HepG2 (cell line): ENCODE results near the gene IFNLR1. TPM values are rescaled to one million over a fixed set of nuclear protein-coding genes. Genes with fewer than 3 reads are reported as not detected.

Experiments
- ATF7 ChIP-seq, 2 experiments: fragments of 450-650 bp in 1 of 2; sonication (generic) in 1 of 2; formaldehyde crosslinking in 1 of 2; IDR thresholded peaks; 2 replicates each; pipeline versions ENCODE4 v1.4.0 to v1.6.1; 2016 to 2020; ENCODE audit warnings: antibody characterized with exemption in 1 of 2, mild to moderate bottlenecking in 1 of 2, missing genetic modification reagents in 1 of 2
- CBX1 ChIP-seq: IDR thresholded peaks from one replicate; pipeline ENCODE4 v1.6.1; 2016; ENCODE audit warnings: antibody characterized with exemption, low read depth
- CCAR2 ChIP-seq: fragments of 200-400 bp; formaldehyde crosslinking; optimal IDR thresholded peaks from 2 replicates; pipeline ENCODE3; 2018; ENCODE audit warnings: low read depth, mild to moderate bottlenecking, low read length, moderate library complexity
- EEA1 ChIP-seq: sonication (generic); formaldehyde crosslinking; IDR thresholded peaks from 2 replicates; pipeline ENCODE4 v1.5.1; 2020; ENCODE audit warnings: mild to moderate bottlenecking, missing genetic modification reagents, borderline replicate concordance
- ESRRA ChIP-seq: sonication (generic); formaldehyde crosslinking; IDR thresholded peaks from 2 replicates; pipeline ENCODE4 v1.5.1; 2020; ENCODE audit warnings: mild to moderate bottlenecking, low read depth, missing genetic modification reagents
- HDAC1 ChIP-seq: sonication (generic); formaldehyde crosslinking; IDR thresholded peaks from 2 replicates; pipeline ENCODE4 v1.5.1; 2020; ENCODE audit warnings: mild to moderate bottlenecking, missing genetic modification reagents
- JDP2 ChIP-seq: sonication (generic); formaldehyde crosslinking; IDR thresholded peaks from 2 replicates; pipeline ENCODE4 v1.8.1; 2022; ENCODE audit warnings: missing genetic modification reagents, borderline replicate concordance
- KDM5B ChIP-seq: sonication (generic); formaldehyde crosslinking; IDR thresholded peaks from 2 replicates; pipeline ENCODE4 v1.4.0; 2020; ENCODE audit warnings: missing genetic modification reagents, mild to moderate bottlenecking, borderline replicate concordance
- MAZ ChIP-seq, 2 experiments: sonication (generic) in 1 of 2; formaldehyde crosslinking in 1 of 2; IDR thresholded peaks; 2 replicates each; pipeline versions ENCODE4 v1.5.0 to v1.6.1; 2012 to 2020; ENCODE audit warnings: low read depth in 2 of 2, mild to moderate bottlenecking in 2 of 2, borderline replicate concordance in 1 of 2, improper control_type of control experiment in 1 of 2, low read length in 1 of 2, missing genetic modification reagents in 1 of 2, moderate library complexity in 1 of 2
- NR2C2 ChIP-seq: sonication (generic); formaldehyde crosslinking; IDR thresholded peaks from 2 replicates; pipeline ENCODE4 v1.4.0; 2020; ENCODE audit warnings: missing genetic modification reagents, mild to moderate bottlenecking, moderate library complexity, borderline replicate concordance
- NR2F6 ChIP-seq, 2 experiments: IDR thresholded peaks; 2 replicates each; pipeline ENCODE4 v1.6.1; 2016; ENCODE audit warnings: antibody characterized with exemption in 1 of 2, mild to moderate bottlenecking in 1 of 2
- PTBP1 ChIP-seq: fragments of 200-400 bp; formaldehyde crosslinking; IDR thresholded peaks from 2 replicates; pipeline ENCODE4 v1.6.1; 2018; ENCODE audit warnings: low read length, low read depth; ENCODE audit not compliant: poor library complexity, severe bottlenecking
- RAD21 ChIP-seq: fragments of 450-650 bp; formaldehyde crosslinking; IDR thresholded peaks from 2 replicates; pipeline ENCODE4 v1.5.0; 2020; ENCODE audit warnings: mild to moderate bottlenecking
- TCF7 ChIP-seq: sonication (generic); IDR thresholded peaks from 2 replicates; pipeline ENCODE4 v1.6.1; 2016; ENCODE audit warnings: antibody characterized with exemption, low read depth
- ZNF569 ChIP-seq: sonication (generic); formaldehyde crosslinking; IDR thresholded peaks from 2 replicates; pipeline ENCODE4 v1.5.0; 2020; ENCODE audit warnings: mild to moderate bottlenecking, missing genetic modification reagents, moderate library complexity, borderline replicate concordance
- ZNF572 ChIP-seq: sonication (generic); formaldehyde crosslinking; IDR thresholded peaks from 2 replicates; pipeline ENCODE4 v1.5.1; 2020; ENCODE audit warnings: mild to moderate bottlenecking, missing genetic modification reagents
- ZSCAN30 ChIP-seq: sonication (generic); formaldehyde crosslinking; IDR thresholded peaks from 2 replicates; pipeline ENCODE4 v1.5.0; 2020; ENCODE audit warnings: mild to moderate bottlenecking, missing genetic modification reagents
- polyA plus RNA-seq, 8 experiments: library from polyadenylated mRNA; depleted of rRNA in 3 of 8; stranded (reverse) in 7 of 8; unstranded in 1 of 8; fragments of >200 nt; fragmentation: Illumina TruSeq in 4 of 8; extraction: Trizol in 4 of 8; gene quantifications; 2 replicates each; pipeline versions ENCODE4 v1.2.1 to v1.2.3, GENCODE V29; 2011 to 2016; ENCODE audit warnings: low read depth in 4 of 8, missing spikeins in 1 of 8, mixed read lengths in 1 of 8; ENCODE audit not compliant: insufficient read depth in 1 of 8
- total RNA-seq, 5 experiments: library from RNA; depleted of rRNA; stranded (reverse); fragments of >200 nt; fragmentation: Illumina TruSeq; extraction: Trizol; gene quantifications; 2 replicates each; pipeline ENCODE4 v1.2.3, GENCODE V29; 2016; ENCODE audit warnings: low read depth in 1 of 5
- TF ChIP-seq, protein P1 (sequence below): IDR thresholded peaks from 2 replicates; pipeline ENCODE4 v1.6.1; 2016; ENCODE audit warnings: low read depth, borderline replicate concordance
- TF ChIP-seq, protein P2 (sequence below): sonication (generic); formaldehyde crosslinking; IDR thresholded peaks from 2 replicates; pipeline ENCODE4 v1.4.0; 2020; ENCODE audit warnings: missing genetic modification reagents, borderline replicate concordance
- TF ChIP-seq, protein P3 (sequence below): sonication (generic); formaldehyde crosslinking; conservative IDR thresholded peaks from 2 replicates; pipeline ENCODE4 v1.4.0; 2020; ENCODE audit warnings: mild to moderate bottlenecking, missing genetic modification reagents, moderate library complexity

The IFNLR1 gene
- total and polyA plus RNA-seq, 2 of the 13 experiments (the other 11 are each of a cell fraction or from before 2014, with no cell fraction given), result 3.8 to 8.5 TPM

DNA sequence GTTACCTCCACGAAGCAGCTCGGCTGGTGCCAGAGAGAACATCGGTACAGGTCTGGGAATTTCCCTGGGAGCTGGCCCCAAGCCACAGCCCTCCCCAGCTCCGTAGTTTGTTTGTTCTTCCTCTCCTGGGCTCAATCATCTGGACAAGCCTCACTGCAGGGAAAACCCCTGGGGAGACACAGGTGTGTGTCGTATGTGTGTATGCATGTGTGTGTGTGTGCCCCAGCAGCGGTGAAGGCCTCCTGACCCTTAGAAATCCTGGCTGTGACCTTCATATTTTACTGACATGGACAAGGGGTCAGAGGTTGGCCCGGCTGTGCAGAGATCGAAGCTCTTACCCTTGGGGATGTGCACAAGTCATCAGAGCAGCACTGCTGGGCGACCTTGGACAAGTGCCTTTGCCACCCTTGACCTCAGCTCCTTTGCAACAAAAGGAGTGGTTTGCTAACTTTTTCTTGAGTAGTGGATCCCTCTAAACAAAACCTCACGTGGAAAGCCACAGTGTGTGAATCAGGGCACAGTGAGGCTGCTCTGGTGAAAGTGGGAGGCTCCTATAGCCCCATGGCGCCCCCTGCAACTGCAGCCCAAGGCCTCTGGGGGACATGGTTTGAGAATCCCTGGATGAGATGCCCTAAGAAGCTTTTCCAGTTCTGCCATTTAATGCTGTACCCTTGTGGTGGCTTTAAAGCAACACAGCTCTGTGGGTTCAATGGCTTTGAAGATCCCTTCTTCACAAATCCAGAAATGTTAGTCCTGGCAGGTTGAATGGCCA is 31.9 kb downstream of the IFNLR1 start (continued):
- TF ChIP-seq MAZ (IDR thresholded peaks at IDR 0.05; ENCODE audit: borderline replicate concordance, low read depth, low read length) (no peak), MAZ (CRISPR knock-in tag; IDR thresholded peaks at IDR 0.05; ENCODE audit: low read depth) (no peak), EEA1 (no peak), CBX1 (no peak), JDP2 (no peak), ATF7 (IDR thresholded peaks at IDR 0.05) (no peak), ATF7 (CRISPR knock-in tag; IDR thresholded peaks at IDR 0.05) (no peak), NR2F6 (IDR thresholded peaks at IDR 0.05) (peak; percentile 86), NR2F6 (CRISPR knock-in tag; IDR thresholded peaks at IDR 0.05) (peak; percentile 66), KDM5B (0 out of 2 replicates have a peak, but pooled peaks have one; percentile 24), HDAC1 (peak; percentile 21; the same call in 1 of the 2 replicates), ZSCAN30 (no peak), ZNF569 (CRISPR knock-in tag) (no peak), ZNF572 (no peak), TCF7 (0 out of 2 replicates have a peak, but pooled peaks have one; percentile 39), ESRRA (peak; percentile 99), NR2C2 (CRISPR knock-in tag) (peak; percentile 80), RAD21 (CRISPR knock-in tag) (no peak), PTBP1 (no peak), CCAR2 (no peak)
- TF ChIP-seq, protein P1, sequence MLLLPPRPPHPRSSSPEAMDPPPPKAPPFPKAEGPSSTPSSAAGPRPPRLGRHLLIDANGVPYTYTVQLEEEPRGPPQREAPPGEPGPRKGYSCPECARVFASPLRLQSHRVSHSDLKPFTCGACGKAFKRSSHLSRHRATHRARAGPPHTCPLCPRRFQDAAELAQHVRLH (CRISPR knock-in tag), result no peak
- TF ChIP-seq, protein P2, sequence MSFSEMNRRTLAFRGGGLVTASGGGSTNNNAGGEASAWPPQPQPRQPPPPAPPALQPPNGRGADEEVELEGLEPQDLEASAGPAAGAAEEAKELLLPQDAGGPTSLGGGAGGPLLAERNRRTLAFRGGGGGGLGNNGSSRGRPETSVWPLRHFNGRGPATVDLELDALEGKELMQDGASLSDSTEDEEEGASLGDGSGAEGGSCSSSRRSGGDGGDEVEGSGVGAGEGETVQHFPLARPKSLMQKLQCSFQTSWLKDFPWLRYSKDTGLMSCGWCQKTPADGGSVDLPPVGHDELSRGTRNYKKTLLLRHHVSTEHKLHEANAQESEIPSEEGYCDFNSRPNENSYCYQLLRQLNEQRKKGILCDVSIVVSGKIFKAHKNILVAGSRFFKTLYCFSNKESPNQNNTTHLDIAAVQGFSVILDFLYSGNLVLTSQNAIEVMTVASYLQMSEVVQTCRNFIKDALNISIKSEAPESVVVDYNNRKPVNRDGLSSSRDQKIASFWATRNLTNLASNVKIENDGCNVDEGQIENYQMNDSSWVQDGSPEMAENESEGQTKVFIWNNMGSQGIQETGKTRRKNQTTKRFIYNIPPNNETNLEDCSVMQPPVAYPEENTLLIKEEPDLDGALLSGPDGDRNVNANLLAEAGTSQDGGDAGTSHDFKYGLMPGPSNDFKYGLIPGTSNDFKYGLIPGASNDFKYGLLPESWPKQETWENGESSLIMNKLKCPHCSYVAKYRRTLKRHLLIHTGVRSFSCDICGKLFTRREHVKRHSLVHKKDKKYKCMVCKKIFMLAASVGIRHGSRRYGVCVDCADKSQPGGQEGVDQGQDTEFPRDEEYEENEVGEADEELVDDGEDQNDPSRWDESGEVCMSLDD (CRISPR knock-in tag), result no peak
- TF ChIP-seq, protein P3, sequence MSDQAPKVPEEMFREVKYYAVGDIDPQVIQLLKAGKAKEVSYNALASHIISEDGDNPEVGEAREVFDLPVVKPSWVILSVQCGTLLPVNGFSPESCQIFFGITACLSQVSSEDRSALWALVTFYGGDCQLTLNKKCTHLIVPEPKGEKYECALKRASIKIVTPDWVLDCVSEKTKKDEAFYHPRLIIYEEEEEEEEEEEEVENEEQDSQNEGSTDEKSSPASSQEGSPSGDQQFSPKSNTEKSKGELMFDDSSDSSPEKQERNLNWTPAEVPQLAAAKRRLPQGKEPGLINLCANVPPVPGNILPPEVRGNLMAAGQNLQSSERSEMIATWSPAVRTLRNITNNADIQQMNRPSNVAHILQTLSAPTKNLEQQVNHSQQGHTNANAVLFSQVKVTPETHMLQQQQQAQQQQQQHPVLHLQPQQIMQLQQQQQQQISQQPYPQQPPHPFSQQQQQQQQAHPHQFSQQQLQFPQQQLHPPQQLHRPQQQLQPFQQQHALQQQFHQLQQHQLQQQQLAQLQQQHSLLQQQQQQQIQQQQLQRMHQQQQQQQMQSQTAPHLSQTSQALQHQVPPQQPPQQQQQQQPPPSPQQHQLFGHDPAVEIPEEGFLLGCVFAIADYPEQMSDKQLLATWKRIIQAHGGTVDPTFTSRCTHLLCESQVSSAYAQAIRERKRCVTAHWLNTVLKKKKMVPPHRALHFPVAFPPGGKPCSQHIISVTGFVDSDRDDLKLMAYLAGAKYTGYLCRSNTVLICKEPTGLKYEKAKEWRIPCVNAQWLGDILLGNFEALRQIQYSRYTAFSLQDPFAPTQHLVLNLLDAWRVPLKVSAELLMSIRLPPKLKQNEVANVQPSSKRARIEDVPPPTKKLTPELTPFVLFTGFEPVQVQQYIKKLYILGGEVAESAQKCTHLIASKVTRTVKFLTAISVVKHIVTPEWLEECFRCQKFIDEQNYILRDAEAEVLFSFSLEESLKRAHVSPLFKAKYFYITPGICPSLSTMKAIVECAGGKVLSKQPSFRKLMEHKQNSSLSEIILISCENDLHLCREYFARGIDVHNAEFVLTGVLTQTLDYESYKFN (CRISPR knock-in tag), result peak; percentile 39
